Upper lobe of right lung (tissue), 1 donor: ENCODE data around the gene MYO18B. TPM values are rescaled to one million over a fixed set of nuclear protein-coding genes. Genes with fewer than 3 reads are reported as not detected.

Experiments
- ATAC-seq: fragments of 200-7000 bp; cut with Tn5 transposase; one replicate; pipeline ENCODE4 v1.9.1; 2020; ENCODE audit warnings: mild to moderate bottlenecking, moderate library complexity
- DNase-seq: peaks from one replicate; pipeline ENCODE4 v3.0.0-alpha.2; 2020
- H3K27ac ChIP-seq: fragments of 200-600 bp; one replicate; pipeline ENCODE4 v1.8.0; 2022
- H3K27me3 ChIP-seq: fragments of 200-600 bp; one replicate; pipeline ENCODE4 v1.8.0; 2022; ENCODE audit warnings: mild to moderate bottlenecking
- H3K36me3 ChIP-seq: fragments of 200-600 bp; one replicate; pipeline ENCODE4 v1.8.0; 2022
- H3K4me1 ChIP-seq: fragments of 200-600 bp; one replicate; pipeline ENCODE4 v1.8.0; 2022
- H3K4me3 ChIP-seq: fragments of 200-600 bp; one replicate; pipeline ENCODE4 v1.8.0; 2022; ENCODE audit warnings: mild to moderate bottlenecking
- H3K9me3 ChIP-seq: fragments of 200-600 bp; one replicate; pipeline ENCODE4 v1.8.0; 2022
- intact Hi-C: fragments of 100-400 bp; cut with DNase I; formaldehyde crosslinking; loops from one replicate; pipeline ENCODE4 v1.11.0; 2022
- total RNA-seq: library from RNA; stranded (reverse); fragmentation: NEBNext Ultra II Directional; extraction: Animal tissue kit (Norgen Biotek cat#: 25700); gene quantifications from one replicate; pipeline ENCODE4 v1.2.1, GENCODE V29; 2021
- TF ChIP-seq, protein P1 (sequence below): fragments of 200-600 bp; IDR thresholded peaks from one replicate; pipeline ENCODE4 v1.8.0; 2022; ENCODE audit warnings: antibody characterized with exemption
- donor health status: DM: no; HTN: yes; CAD: no; lungs with severe emphysema.

MYO18B gene
- total RNA-seq, 1 donor from 2014 or later = 0.14 TPM

DNA sequence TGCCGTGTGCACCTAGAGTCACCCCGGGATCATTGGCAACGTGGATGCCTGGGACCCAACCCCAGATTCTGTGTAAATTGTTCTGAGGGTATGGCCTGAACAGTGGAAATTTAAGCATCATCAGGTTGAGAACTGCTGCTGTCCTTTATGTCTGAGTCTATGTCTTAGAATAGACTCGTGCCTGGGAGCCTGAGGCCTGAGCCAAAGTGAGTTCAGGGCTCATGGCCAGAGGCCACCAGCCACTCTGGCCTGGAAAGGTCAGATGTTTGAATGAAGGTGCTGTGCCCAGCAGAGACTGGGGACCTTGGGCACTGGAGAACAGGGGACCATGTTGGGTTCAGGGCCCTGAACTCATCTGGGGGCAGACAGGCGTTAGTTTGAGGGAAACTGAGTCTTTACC, 91.1 kb downstream of the MYO18B start:
- H3K27me3 ChIP-seq = no peaks in the 10 kb centered on the region
- no peak overlapping the region for H3K27ac ChIP-seq
- no peaks in the 10 kb centered on the region for H3K4me1 ChIP-seq
- no peaks in the 10 kb centered on the region for H3K36me3 ChIP-seq
- H3K9me3 ChIP-seq = no peaks in the 10 kb centered on the region
- TF ChIP-seq, protein P1, sequence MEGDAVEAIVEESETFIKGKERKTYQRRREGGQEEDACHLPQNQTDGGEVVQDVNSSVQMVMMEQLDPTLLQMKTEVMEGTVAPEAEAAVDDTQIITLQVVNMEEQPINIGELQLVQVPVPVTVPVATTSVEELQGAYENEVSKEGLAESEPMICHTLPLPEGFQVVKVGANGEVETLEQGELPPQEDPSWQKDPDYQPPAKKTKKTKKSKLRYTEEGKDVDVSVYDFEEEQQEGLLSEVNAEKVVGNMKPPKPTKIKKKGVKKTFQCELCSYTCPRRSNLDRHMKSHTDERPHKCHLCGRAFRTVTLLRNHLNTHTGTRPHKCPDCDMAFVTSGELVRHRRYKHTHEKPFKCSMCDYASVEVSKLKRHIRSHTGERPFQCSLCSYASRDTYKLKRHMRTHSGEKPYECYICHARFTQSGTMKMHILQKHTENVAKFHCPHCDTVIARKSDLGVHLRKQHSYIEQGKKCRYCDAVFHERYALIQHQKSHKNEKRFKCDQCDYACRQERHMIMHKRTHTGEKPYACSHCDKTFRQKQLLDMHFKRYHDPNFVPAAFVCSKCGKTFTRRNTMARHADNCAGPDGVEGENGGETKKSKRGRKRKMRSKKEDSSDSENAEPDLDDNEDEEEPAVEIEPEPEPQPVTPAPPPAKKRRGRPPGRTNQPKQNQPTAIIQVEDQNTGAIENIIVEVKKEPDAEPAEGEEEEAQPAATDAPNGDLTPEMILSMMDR = no peak
- DNase-seq (no peak), ATAC-seq (no peak)
- no peak overlapping the region for H3K4me3 ChIP-seq
- intact Hi-C loops = no loop called here

DNA sequence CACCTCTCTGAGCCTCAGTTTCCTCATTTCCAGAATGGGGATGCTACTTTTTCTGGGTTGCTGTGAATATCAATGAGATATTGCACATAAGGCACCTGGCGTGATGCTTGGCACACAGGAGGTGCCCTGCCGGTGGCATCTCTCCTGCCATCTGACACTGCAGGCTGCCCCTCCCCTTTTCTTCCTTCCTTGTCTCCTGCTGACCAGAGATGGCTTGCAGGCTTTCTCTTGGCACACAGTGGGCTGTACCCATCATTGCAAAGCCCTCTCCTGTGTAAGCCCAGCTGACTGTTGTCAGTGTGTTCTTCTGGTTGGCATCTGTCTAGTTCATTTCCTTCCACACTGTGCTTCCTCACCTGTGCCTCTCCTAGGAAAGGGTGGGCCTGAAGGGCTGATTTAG, 91.7 kb downstream of the MYO18B start:
- no peaks in the 10 kb centered on the region for H3K9me3 ChIP-seq
- H3K27ac ChIP-seq = no peak overlapping the region
- H3K4me1 ChIP-seq = no peaks in the 10 kb centered on the region
- ATAC-seq = no peak
- no peak overlapping the region for H3K4me3 ChIP-seq
- no peaks in the 10 kb centered on the region for H3K27me3 ChIP-seq
- no peak for DNase-seq
- TF ChIP-seq, protein P1 = no peak
- intact Hi-C loops = no loop called here
- no peaks in the 10 kb centered on the region for H3K36me3 ChIP-seq

DNA sequence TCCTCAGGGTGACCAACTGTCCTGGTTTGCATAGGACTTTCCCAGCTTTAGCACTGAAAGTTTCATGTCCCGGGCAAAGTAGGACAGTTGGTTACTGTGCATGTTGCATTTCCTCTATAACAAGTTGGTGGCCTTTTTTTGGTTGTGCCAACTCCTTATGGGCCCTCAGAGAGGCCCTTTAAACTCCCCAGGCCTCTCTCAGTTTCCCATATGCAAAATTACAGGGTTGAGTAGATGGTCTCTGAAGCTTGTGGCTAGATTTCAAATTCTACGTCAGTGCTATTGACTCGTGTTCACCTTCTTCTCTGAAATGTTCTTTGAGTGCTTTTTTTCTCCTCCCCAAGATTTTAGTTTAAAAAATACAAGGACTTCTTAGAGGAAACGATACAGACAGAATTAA, 92.5 kb downstream of the MYO18B start:
- H3K4me1 ChIP-seq = no peaks in the 10 kb centered on the region
- no peak for DNase-seq
- no peaks in the 10 kb centered on the region for H3K36me3 ChIP-seq
- H3K9me3 ChIP-seq = no peaks in the 10 kb centered on the region
- intact Hi-C loops = no loop called here
- H3K27me3 ChIP-seq = no peaks in the 10 kb centered on the region
- no peak overlapping the region for H3K27ac ChIP-seq
- no peak for ATAC-seq
- no peak overlapping the region for H3K4me3 ChIP-seq
- TF ChIP-seq, protein P1 = no peak

DNA sequence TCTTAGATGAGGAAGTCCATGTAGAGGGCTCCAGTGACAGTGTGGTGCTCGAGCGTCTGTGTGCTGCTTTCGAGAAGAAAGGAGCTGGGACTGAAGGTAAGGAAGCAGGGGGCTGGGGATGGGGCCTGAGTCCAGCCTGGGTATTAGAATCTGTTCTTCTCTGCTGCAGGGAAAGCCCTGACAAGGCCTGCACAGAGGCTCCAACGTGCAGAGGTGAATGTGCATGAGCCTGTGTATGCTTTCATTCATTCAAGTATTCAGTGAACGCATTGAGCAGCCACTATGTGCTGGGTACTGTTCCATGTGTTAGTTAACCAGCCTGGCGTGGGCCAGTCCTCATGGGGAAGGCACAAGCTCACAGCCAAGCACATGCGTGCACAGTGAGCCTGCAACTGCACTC, 93.4 kb downstream of the MYO18B start:
- no peaks in the 10 kb centered on the region for H3K9me3 ChIP-seq
- H3K36me3 ChIP-seq = no peaks in the 10 kb centered on the region
- no peaks in the 10 kb centered on the region for H3K4me1 ChIP-seq
- DNase-seq = no peak
- H3K27ac ChIP-seq = no peak overlapping the region
- intact Hi-C loops = no loop called here
- ATAC-seq = no peak
- TF ChIP-seq, protein P1 = no peak
- H3K27me3 ChIP-seq = no peaks in the 10 kb centered on the region
- H3K4me3 ChIP-seq = no peak overlapping the region

DNA sequence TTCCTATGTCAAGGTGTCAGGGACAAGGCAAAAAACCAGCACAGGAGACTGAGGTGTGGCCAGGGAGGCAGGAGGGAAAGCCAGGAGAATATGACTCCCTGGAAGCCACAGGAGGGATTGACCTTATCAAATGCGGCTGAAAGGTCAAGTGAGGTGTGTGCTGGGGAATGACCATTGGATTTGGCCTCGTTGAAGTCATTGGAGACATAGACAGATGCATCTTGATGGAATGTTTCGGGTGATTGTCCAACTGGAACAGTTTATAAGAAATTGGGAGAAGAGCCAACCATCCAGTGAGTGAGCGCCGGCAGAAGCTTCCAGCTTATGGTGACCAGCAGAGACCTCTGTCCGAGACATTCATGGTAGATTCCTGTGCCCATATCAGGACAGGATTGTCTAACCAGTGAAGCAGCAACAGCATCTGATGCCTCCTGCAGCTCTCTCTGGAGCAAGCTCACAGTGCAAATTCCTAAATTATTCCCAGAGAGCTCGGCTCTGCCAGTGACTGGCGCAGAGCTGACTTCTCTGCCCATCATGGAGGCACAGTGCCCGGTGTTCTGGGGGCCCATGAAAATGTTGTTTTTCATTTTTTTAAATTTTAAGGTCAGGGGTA, 95.4 kb downstream of the MYO18B start:
- Histone ChIP-seq H3K27ac (no peak overlapping the region), H3K4me3 (no peak overlapping the region), H3K9me3 (no peaks in the 10 kb centered on the region), H3K4me1 (no peaks in the 10 kb centered on the region), H3K36me3 (no peaks in the 10 kb centered on the region), H3K27me3 (peaks cover 2% of the 10 kb centered on the region)
- intact Hi-C loops = no loop called here
- TF ChIP-seq, protein P1 = no peak
- ATAC-seq = no peak
- DNase-seq = no peak
